Daoy (cell line): ENCODE measurements around the gene SSX5. TPM values are rescaled to one million over a fixed set of nuclear protein-coding genes. Genes with fewer than 3 reads are reported as not detected.
"Not testable (repeated sequence)": the region's sequence is repeated elsewhere in the genome, so short reads cannot be mapped to it uniquely, and the experiment has no call there.

Experiments used
- DNase-seq: peaks from one replicate; pipeline ENCODE4 v3.0.0-alpha.2; 2015; ENCODE audit warnings: low read depth
- total RNA-seq: library from RNA; depleted of rRNA; stranded (reverse); fragments of >200 nt; shearing (Covaris generic); gene quantifications from 2 replicates; pipeline ENCODE4 v1.2.3, GENCODE V29; 2014; rRNA removed

The SSX5 gene
- total RNA-seq, result not detected in 2 replicates

GRCh38 chrX:48196745-48197201 lies at the start of gene SSX5:
Gene SSX5 (minus strand): TSS chrX:48196795. CDS start chrX:48195358, 1,437 bp downstream.
- no peak for DNase-seq

GRCh38 chrX:48224196-48224595 lies 27.6 kb upstream of the SSX5 start:
- DNase-seq, result not testable (repeated sequence)

GRCh38 chrX:48214341-48214740 lies 17.7 kb upstream of the SSX5 start:
- not testable (repeated sequence) for DNase-seq

DNA sequence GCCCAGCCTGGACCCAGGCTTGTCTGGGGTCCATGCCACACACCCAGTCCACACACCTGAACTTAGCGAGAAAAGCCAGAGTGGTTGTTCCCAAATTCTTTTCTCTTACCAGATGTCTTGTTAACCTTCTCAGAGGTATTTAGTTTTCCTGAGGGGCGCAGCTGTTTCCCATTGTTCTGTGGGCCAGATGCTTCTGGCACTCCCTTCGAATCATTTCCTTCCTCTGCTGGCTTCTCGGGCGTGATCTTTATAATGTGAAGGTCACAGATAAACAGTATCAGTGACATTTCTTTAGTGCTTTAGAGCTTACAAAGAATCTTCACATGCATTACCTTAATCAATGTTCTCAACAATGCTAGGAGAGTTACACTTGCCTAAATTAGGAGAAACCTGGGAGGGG lies 6.6 kb downstream of the SSX5 start:
- DNase-seq, result not testable (repeated sequence)

- not testable (repeated sequence) for DNase-seq
Observed at GRCh38 chrX:48181882-48182281, 14.7 kb downstream of the SSX5 start.

DNA sequence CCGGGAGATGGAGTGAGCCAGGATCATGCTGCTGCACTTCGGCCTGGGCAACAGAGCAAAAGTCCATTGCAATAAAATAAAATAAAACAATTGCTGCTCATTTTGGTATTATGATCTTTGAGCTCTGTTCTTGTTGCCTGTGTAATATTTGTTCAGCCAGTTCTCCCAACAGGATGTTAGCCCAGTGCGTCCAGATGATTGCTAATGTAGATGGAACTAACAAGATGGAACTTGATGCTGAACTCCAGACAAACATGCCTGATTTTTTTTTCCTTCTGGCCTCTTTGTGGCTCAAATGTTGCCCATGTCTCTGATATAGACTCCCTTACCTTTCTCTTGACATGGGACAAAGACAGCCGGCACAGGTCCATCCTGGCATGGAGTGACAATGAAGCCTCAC lies 15.8 kb downstream of the SSX5 start:
- DNase-seq, result no peak

DNA sequence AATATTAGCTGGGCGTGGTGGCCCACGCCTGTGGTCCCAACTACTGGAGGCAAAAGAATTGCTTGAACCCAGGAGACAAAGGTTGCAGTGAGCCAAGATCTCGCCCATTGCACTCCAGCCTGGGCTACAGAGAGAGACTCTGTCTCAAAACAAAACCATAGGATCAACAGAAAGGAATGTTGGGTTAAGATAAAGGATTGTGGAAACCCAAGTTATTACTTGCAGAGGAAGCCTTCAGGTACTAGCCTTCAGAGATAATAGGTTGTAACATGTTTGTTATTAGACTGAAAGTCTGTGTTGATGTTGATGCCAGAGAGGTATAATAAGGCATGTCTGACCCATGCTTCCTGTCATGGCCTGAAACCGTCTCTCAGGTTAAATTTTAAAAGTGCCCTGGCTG lies 16.9 kb downstream of the SSX5 start:
- no peak for DNase-seq

DNA sequence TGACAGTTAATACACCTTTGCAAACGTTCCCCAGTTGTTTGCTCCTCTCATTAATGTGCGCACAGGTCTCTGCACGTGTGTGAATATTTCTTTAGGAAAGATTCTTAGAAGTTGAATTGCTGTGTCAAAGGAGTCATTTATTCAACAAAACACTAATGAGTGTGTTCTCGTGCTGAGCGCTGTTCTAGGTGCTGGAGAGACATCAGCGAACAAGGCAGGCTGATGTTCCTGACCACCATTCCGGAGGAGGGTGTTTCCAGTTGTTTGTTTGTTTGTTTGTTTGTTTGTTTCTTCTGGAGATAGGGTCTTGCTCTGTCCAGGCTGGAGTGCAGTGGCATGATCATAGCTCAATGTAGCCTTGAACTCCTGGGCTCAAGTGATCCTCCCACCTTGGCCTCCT lies 30.3 kb downstream of the SSX5 start:
- DNase-seq, result not testable (repeated sequence)

DNA sequence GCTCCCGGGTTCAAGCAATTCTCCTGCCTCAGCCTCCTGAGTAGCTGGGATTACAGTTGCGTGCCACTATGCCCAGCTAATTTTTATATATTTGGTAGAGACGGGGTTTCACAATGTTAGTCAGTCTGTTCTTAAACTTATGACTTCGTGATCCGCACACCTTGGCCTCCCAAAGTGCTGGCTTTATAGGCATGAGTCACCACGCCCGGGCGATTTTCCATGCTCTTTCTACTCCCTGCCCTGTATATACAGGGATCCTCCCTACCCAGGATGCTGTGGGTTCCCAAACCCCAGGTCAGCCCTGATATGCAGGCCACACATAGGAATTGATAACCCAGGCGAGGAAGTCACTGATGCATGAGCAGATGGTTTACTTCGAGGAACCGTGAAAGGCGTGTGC lies 31.4 kb downstream of the SSX5 start:
- DNase-seq, result peak; percentile 67

DNA sequence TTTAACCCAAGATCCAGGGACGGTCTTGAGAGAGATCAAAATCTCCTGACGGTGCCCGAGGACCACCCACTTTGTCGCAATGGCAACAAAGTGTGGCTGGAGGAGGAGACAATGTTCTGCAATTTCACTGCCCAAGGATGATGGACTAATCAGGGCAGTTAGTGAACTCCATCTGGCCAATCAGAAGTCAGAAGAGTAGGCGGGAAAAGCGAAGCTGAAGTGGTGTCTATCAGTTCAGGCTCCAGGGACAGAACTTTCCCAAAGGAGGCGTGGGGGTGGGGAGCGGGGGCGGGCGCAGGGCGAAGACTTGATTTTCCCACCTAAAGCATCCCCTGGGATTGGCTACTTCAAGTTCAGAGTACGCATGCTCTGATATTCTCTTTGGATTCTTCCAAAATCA lies 40.6 kb downstream of the SSX5 start:
- no peak for DNase-seq

DNA sequence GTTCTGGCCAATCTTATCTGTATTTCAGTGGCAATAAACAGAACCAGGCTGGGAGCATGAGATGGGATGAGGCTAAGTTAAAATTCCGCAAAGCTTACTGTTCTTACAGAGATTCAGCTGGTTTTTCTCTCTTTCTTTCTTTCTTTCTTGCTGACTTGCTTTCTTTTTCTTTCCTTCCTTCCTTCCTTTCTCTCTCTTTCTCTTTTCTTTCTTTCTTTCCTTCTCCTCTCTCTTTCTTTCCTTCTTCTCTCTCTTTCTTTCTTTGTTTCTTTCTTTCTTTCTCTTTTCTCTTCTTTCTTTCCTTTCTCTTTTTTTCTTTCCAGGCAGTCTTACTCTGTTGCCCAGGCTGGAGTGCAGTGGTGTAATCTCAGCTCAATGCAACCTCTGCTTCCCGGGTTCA lies 41.8 kb downstream of the SSX5 start:
- DNase-seq, result no peak

GRCh38 chrX:48153769-48154168 lies 42.8 kb downstream of the SSX5 start:
- DNase-seq, result no peak

DNA sequence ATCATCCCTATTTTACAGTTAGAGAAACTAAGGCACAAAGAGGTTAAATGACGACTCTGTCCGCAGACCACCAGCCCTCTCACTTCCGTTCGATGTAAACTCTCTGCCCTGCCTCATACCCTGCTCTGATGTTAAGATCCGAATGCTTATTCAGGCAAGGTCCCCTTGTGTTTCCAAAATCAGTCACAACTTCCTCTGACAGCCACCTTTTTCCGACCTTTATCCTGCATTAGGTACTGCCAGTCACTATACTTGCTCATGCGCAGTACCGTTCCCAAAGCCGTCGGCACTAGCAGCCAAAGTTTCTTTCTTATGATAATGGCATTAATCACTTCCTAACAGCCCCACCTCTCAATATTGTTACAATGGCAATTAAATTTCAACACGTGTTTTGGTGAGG lies 53.9 kb downstream of the SSX5 start:
- DNase-seq, result not testable (repeated sequence)

- not testable (repeated sequence) for DNase-seq
Observed at GRCh38 chrX:48141810-48142508, 54.6 kb downstream of the SSX5 start.

GRCh38 chrX:48139076-48139475 lies 57.5 kb downstream of the SSX5 start:
- not testable (repeated sequence) for DNase-seq

Other genes starting within 250 kb of the SSX5 start
- gene ZNF182, start 192.8 kb downstream of the SSX5 start, total RNA-seq, result 3.1 and 3.5 TPM in 2 replicates
- gene SPACA5, start 189.8 kb downstream of the SSX5 start, total RNA-seq, result not detected in 2 replicates
- gene ZNF630, start 125.2 kb downstream of the SSX5 start, total RNA-seq, result 1.3 and 1.6 TPM in 2 replicates
- not detected in 2 replicates for gene SPACA5B, start 66.2 kb downstream of the SSX5 start, total RNA-seq
- not detected in 2 replicates for gene SSX1, start 58.6 kb upstream of the SSX5 start, total RNA-seq
- 1.1 TPM in 1 of 2 replicates, not detected in the other for gene SSX3, start 159.9 kb upstream of the SSX5 start, total RNA-seq
- gene SSX4, start 186.7 kb upstream of the SSX5 start, total RNA-seq, result not detected in 2 replicates
- not detected in 2 replicates for gene SSX4B, start 215.2 kb upstream of the SSX5 start, total RNA-seq